ENCODE results near the gene PYGL. TPM values are rescaled to one million over a fixed set of nuclear protein-coding genes. Genes with fewer than 3 reads are reported as not detected.

The PYGL gene
- total and polyA plus RNA-seq, 2 experiments from 2014 or later, result 36.6 to 59.0 TPM

- Histone ChIP-seq H3K27me3 (no peaks in the 10 kb centered on the region), H3K4me1 (ENCODE audit: low read depth) (peaks cover 15% of the 10 kb centered on the region), H3K4me3 (no peak overlapping the region), H3K36me3 (no peaks in the 10 kb centered on the region), H3K9me3 (ENCODE audit: low read depth) (no peaks in the 10 kb centered on the region), H3K27ac (no peak overlapping the region)
- TF ChIP-seq, protein P1, sequence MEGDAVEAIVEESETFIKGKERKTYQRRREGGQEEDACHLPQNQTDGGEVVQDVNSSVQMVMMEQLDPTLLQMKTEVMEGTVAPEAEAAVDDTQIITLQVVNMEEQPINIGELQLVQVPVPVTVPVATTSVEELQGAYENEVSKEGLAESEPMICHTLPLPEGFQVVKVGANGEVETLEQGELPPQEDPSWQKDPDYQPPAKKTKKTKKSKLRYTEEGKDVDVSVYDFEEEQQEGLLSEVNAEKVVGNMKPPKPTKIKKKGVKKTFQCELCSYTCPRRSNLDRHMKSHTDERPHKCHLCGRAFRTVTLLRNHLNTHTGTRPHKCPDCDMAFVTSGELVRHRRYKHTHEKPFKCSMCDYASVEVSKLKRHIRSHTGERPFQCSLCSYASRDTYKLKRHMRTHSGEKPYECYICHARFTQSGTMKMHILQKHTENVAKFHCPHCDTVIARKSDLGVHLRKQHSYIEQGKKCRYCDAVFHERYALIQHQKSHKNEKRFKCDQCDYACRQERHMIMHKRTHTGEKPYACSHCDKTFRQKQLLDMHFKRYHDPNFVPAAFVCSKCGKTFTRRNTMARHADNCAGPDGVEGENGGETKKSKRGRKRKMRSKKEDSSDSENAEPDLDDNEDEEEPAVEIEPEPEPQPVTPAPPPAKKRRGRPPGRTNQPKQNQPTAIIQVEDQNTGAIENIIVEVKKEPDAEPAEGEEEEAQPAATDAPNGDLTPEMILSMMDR (IDR thresholded peaks at IDR 0.05; ENCODE audit: low read depth, low read length), result peak; percentile 14
- peak in 1 of 2 donors; percentile 35 for DNase-seq (ENCODE audit: low read depth in 1 of 2, low spot score in 1 of 2)
Measured at GRCh38 chr14:50855558-50855957, 88.7 kb downstream of the PYGL start.

Other genes starting within 250 kb of the PYGL start
- gene NIN, start 113.3 kb downstream of the PYGL start, total RNA-seq, result 14.9 and 35.5 TPM in 2 replicates
- gene NIN, start 113.3 kb downstream of the PYGL start, polyA plus RNA-seq, result 12.1 and 13.2 TPM in 2 replicates
- gene ABHD12B, start 72.4 kb downstream of the PYGL start, total RNA-seq, result not detected in 2 replicates
- gene ABHD12B, start 72.4 kb downstream of the PYGL start, polyA plus RNA-seq, result 0.94 and 1.2 TPM in 2 replicates
- 2.3 and 2.9 TPM in 2 replicates for gene TRIM9, start 150.6 kb upstream of the PYGL start, total RNA-seq
- gene TRIM9, start 150.6 kb upstream of the PYGL start, polyA plus RNA-seq, result 1.9 and 4.1 TPM in 2 replicates

Data from cardiac muscle cell (in vitro differentiated cells and primary cell).